ENCODE data around the gene KRT79.

Gene KRT79

GRCh38 chr12:52818887-52819420, 15.2 kb downstream of the KRT79 start:
- no peak for DNase-seq (ENCODE audit: low spot score)

- no peak for DNase-seq (ENCODE audit: low spot score)
These were observed 15.7 kb downstream of the KRT79 start for GRCh38 chr12:52818388-52818787.

GRCh38 chr12:52817699-52818238, 16.3 kb downstream of the KRT79 start:
- no peak for DNase-seq (ENCODE audit: low spot score)

- no peak for DNase-seq (ENCODE audit: low spot score)
These were observed 17.0 kb downstream of the KRT79 start for GRCh38 chr12:52817003-52817698.

- no peak for DNase-seq (ENCODE audit: low spot score)
These were observed 18.2 kb downstream of the KRT79 start for GRCh38 chr12:52815676-52816588.

GRCh38 chr12:52815161-52815560, 18.9 kb downstream of the KRT79 start:
- DNase-seq (ENCODE audit: low spot score) = no peak

GRCh38 chr12:52814710-52815155, 19.4 kb downstream of the KRT79 start:
- no peak for DNase-seq (ENCODE audit: low spot score)

- DNase-seq (ENCODE audit: low spot score) = no peak
These were observed 20.0 kb downstream of the KRT79 start, which contains the start of gene KRT4 for GRCh38 chr12:52813885-52814709. KRT4 (minus strand) TSS chr12:52814116; CDS start chr12:52814058, 58 bp downstream.

- DNase-seq (ENCODE audit: low spot score) = no peak
These were observed 20.8 kb downstream of the KRT79 start for GRCh38 chr12:52813203-52813819.

- no peak for DNase-seq (ENCODE audit: low spot score)
These were observed 21.4 kb downstream of the KRT79 start for GRCh38 chr12:52812749-52813148.

- DNase-seq (ENCODE audit: low spot score) = no peak
These were observed 22.1 kb downstream of the KRT79 start for GRCh38 chr12:52812073-52812400.

GRCh38 chr12:52811191-52812072, 22.7 kb downstream of the KRT79 start:
- DNase-seq (ENCODE audit: low spot score) = no peak

- no peak for DNase-seq (ENCODE audit: low spot score)
These were observed 23.6 kb downstream of the KRT79 start for GRCh38 chr12:52810554-52810953.

GRCh38 chr12:52809166-52809565, 24.9 kb downstream of the KRT79 start:
- no peak for DNase-seq (ENCODE audit: low spot score)

- no peak for DNase-seq (ENCODE audit: low spot score)
These were observed 25.4 kb downstream of the KRT79 start for GRCh38 chr12:52808573-52809160.

GRCh38 chr12:52807544-52808470, 26.3 kb downstream of the KRT79 start:
- DNase-seq (ENCODE audit: low spot score) = no peak

- no peak for DNase-seq (ENCODE audit: low spot score)
These were observed 27.1 kb downstream of the KRT79 start for GRCh38 chr12:52806821-52807543.

- no peak for DNase-seq (ENCODE audit: low spot score)
These were observed 27.8 kb downstream of the KRT79 start for GRCh38 chr12:52806169-52806811.
